CD4-positive, alpha-beta T cell treated with Interleukin-17A for 1 hour (primary cell): Measurements from ENCODE around the gene MC4R.

ENCODE experiments used
- DNase-seq: peaks from one replicate; pipeline ENCODE4 v3.0.0-alpha.2; 2020

Gene MC4R

DNA sequence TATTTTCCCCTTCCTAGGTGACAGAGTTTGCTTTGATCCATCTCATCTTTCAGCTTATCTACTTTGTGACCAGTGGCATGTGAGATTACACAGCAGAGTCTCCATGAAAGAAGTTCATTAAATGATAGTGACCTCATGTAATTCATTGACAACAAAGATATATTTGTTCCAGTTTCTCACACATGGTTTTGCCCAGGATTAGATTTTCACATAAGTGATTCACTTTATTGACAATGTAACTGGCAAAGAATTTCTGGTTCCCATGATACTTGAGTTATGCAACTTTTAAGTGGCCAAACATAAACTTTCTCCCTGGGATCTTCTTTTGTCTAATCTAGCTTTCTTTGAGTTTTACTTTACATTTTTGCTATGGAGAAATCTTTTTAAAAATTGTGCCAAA, 50.0 kb downstream of the MC4R start:
- no peak for DNase-seq
